ENCODE data around the gene MALL.

The MALL gene

GRCh38 chr2:110146945-110147332, 31.3 kb upstream of the MALL start:
- no peak for DNase-seq (ENCODE audit: low read depth)
- no peak for TF ChIP-seq CTCF (conservative IDR thresholded peaks at IDR 0.05; ENCODE audit: low read length)
- no peak overlapping the region for H3K4me3 ChIP-seq (ENCODE audit: low read length)

DNA sequence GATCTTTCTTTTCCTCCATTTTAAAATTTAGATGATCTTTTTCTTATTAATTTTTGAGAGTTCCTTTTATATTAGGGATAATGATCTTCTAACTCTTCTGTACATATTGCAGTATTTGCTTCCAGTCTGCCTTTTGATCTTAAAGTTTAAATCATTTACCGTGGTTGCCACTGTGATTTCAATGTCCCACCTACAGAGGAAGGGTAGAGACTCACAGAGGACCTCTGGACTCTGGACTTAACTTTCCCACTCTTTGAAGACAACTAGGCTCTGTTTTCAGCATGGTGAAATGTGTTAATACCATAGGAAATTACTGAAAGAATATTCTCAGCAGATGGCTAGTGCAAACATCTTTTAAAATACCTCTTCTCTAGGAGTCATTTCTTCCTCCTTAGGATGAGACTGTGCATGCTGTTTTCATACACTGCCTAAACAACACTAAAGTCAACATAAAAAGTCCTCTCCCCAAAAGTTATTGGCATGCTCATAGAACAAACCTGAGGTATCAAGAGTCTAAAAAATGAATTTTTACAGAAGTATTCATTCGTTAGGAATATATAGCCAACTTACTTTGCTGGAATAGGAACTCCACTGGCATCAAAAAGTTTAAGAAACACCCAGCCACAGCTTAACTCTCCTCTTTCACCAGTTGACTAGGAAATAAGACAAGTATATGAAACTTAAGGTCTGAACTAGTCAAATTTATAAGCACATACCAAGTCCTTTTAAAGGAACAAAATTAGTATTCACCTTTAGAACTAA, 30.7 kb upstream of the MALL start:
- H3K4me3 ChIP-seq (ENCODE audit: low read length): no peak overlapping the region
- DNase-seq (ENCODE audit: low read depth): no peak
- no peak for TF ChIP-seq CTCF (conservative IDR thresholded peaks at IDR 0.05; ENCODE audit: low read length)

- no peak for DNase-seq (ENCODE audit: low read depth)
- no peak overlapping the region for H3K4me3 ChIP-seq (ENCODE audit: low read length)
- no peak for TF ChIP-seq CTCF (conservative IDR thresholded peaks at IDR 0.05; ENCODE audit: low read length)
Measured at GRCh38 chr2:110143982-110144381, 28.4 kb upstream of the MALL start.

GRCh38 chr2:110140401-110140800, 24.8 kb upstream of the MALL start:
- TF ChIP-seq CTCF (conservative IDR thresholded peaks at IDR 0.05; ENCODE audit: low read length): no peak
- H3K4me3 ChIP-seq (ENCODE audit: low read length): no peak overlapping the region

DNA sequence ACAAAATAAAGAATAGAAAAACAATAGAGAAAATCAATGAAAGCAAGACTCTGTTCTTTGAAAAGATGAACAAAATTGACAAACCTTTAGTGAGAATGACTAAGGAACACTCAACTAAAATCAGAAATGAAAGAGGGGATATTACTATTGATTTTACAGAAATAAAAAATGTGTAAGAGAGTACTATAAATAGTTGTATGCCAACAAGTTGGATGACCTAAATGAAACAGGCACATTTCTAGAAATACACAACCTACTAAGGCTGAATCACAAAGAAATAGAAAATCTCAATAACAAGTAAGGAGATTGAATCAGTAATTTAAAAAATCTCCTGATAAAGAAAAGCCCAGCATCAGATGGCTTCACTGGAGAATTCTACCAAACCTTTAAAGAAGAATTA, 18.4 kb upstream of the MALL start:
- DNase-seq (ENCODE audit: low read depth): no peak
- no peak for TF ChIP-seq CTCF (conservative IDR thresholded peaks at IDR 0.05; ENCODE audit: low read length)
- H3K4me3 ChIP-seq (ENCODE audit: low read length): no peak overlapping the region

More at GRCh38 chr2:110140401-110140800, 24.8 kb upstream of the MALL start:
- no peak for DNase-seq (ENCODE audit: low read depth)

GRCh38 chr2:110131166-110131565, 15.5 kb upstream of the MALL start:
- no peak for DNase-seq (ENCODE audit: low read depth)
- TF ChIP-seq CTCF (conservative IDR thresholded peaks at IDR 0.05; ENCODE audit: low read length): no peak
- no peak overlapping the region for H3K4me3 ChIP-seq (ENCODE audit: low read length)

GRCh38 chr2:110130757-110131156, 15.1 kb upstream of the MALL start:
- H3K4me3 ChIP-seq (ENCODE audit: low read length): no peak overlapping the region
- no peak for TF ChIP-seq CTCF (conservative IDR thresholded peaks at IDR 0.05; ENCODE audit: low read length)
- DNase-seq (ENCODE audit: low read depth): no peak

Data from AG10803 (cell line).